Middle frontal gyrus (tissue), 1 donor: ENCODE results near the gene ITGB3.
"Not testable (repeated sequence)": the region's sequence is repeated elsewhere in the genome, so short reads cannot be mapped to it uniquely, and the experiment has no call there.

Source experiments
- DNase-seq: peaks from one replicate; pipeline ENCODE4 v3.0.0-alpha.2; 2015; ENCODE audit warnings: low spot score; ENCODE audit errors: extremely low spot score

ITGB3 gene

DNA sequence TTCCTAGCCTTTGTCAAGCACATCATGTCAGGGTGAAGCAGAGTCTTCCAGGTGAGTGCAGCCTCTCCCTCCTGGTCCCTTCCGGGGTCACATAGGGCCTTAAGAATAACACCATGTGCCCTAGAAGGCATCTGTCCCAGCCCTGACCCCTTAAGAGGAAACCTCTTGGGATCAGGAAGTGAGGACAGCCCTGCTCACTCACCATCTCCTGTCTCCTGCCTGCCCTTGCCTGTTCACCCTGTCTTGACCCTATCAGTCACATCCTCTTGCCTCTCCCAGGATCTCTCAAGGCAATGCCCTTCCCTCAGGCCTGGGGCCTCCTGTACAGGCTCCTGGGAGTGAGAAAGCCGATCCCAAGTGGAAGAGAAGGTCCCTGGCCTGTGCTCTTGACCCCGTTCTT is 30.6 kb upstream of the ITGB3 start:
- no peak for DNase-seq

GRCh38 chr17:47223460-47223859 is 30.2 kb upstream of the ITGB3 start:
- no peak for DNase-seq

GRCh38 chr17:47224077-47224476 is 29.6 kb upstream of the ITGB3 start:
- not testable (repeated sequence) for DNase-seq

GRCh38 chr17:47224966-47225365 is 28.7 kb upstream of the ITGB3 start:
- no peak for DNase-seq

DNA sequence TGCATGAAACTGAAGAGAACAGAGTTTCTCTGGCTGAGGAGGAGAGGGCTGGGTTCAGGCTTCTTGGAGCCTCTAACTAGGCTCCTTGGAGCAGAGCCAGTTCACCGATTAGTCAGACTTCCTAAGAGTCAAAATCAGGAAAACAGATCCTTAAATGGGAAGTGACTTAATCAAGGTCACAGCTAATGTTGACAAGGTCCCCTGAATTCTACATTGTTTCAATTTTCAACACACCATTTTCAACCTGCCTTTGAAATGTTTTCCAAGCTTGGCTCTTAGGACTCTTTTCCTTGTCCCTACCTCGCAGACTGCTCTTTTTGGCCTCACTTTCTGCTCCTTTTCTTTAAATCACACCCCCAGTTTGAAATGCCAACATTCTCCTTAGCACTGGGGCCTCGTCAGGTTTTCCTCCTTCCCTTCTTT is 28.2 kb upstream of the ITGB3 start:
- no peak for DNase-seq

DNA sequence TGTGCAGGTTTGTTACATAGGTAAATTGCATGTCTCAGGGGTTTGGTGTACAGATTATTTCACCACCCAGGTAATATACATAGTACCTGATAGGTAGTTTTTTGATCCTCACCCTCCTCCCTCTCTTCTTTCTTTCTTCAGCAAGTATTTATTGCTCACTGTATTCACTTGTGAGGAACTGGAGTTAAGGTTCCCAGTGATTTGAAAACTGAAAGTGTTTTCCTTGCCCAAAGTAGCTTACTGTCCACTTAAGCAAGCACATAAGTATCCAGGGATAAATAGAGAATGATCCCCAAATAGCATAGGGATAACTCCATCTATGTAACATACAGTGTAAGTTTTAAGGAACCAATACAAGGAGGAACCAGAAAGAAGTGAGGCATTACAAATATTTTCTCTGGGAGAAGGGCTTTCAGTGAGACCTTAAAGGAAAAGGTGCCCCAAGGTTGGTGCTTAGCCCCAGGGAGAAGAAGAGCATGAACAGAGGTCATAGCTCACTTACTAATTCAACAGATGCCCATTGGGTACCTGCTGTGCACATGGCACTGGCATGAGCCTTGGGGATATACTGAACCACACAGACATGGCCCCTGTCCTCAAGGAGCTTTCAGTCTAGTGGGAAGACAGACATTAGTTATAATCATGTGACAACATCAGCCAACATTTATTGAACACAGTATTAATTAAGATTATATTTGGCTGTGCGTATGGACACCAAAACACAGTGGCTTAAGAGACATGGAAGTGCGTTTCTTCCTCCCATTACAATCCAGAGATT is 27.5 kb upstream of the ITGB3 start:
- DNase-seq: no peak

DNA sequence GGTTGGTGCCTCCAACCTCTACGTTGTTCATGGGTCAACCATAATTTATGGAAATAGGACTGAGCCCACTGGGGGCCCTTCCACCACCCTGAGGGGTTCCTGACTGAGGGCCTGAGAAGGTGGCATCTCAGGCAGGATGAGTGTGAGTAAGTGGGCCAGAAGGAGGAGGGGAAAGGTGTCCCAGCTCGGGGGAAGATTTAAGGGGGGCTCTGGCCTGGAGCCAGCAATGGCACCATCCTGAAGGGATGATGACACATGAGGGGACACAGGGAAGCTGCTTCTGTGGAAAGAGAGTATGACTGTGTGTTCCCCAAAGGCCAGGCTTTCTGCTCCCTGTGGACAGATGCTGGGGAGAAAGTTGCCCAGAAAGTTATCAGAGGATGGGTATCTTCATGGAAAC is 25.8 kb upstream of the ITGB3 start:
- DNase-seq: no peak

DNA sequence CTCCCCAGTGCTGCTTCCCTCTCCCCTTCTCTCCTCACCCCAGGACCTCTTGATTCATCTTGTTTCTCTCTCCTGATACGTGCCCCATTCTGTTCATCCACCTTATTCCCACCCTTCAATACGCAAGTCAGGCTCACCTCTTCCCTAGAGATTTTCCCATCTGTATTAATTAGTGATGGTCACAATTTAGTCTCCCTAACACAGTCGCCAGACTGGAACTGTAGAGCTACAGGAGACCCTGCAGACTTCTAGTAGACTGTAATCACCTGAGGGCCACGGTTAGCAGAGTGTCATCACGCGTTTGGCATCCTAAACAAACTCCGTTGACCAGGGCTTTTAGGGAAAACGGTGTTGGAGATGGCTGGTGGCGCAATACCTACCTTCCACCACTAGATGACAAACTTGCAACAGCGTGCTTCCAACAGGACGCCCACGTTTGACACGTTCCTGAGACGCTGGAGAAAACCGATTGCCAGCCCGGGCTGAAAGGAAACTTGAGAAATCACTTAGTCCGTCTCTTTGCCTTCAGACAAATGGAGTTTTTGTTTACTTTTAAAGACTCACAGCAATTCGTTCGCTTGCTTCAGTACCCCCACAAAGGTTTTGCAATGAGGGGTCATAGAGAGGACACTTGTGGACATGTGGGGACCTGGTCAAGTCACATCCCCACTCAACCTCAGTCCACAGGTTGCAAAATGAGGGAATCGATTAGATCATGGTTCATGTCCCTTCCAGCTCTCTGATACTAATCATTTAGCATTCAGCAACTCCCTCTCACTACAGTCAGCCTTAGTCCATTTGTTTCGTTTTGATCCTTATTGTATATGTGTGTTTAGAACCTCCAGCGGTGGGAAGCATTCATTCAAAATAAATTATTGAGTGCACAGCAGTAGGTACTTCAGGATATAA is 23.8 kb upstream of the ITGB3 start:
- DNase-seq: peak; percentile 80

DNA sequence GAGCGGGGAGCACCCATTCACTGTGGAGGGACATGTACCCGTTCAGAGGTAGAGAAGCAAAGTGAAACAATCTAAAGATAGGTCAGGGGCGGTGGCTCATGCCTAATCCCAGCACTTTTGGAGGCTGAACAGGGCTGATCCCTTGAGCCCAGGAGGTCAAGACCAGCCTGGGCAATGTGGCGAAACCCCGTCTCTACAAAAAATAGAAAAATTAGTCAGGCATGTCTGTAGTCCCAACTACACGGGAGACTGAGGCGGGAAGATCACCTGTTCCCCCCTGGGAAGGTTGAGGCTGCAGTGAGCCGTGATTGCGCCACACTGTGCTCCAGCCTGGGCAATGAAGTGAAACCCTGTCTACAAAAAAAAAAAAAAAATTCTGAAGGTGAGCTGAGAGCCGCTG is 22.8 kb upstream of the ITGB3 start:
- DNase-seq: no peak

DNA sequence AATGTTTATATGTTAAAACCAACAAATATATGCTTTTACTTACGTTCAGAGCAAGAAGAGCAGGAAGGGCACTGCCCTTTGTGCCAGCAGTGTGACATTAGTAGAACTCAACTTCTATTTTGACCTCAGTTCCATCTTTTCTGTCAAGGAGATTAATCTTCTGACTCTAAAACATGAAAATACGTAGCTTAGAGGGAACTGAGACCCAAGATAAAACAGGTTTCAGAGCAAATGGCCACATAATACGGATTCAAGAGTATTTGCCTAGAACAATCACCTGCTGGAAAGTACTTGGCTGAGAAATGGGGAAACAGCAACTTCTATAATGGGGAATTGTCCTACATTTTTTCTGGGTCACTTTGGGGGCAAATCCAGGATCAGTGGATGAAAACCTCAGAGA is 22.3 kb upstream of the ITGB3 start:
- no peak for DNase-seq

- DNase-seq: no peak
These were observed 21.8 kb upstream of the ITGB3 start for GRCh38 chr17:47231866-47232265.

DNA sequence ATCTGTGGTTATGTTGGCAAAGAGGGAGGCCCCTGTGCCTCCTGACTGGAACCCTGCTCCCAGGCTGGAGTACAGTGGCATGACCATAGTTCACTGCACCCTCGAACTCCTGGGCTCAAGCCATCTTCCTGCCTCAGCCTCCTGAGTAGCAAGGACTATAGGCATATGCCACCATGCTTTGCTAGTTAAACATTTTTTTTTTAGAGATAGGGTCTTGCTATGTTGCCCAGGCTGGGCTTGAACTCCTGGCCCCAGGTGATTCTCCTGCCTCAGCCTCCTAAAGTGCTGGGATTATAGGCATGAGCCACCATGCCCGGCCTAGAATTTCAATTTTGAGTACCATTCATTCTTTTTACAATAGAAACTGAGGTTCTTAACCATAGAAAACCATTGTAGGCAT is 21.2 kb upstream of the ITGB3 start:
- DNase-seq: no peak

- DNase-seq: no peak
These were observed 18.1 kb upstream of the ITGB3 start for GRCh38 chr17:47235506-47235905.

DNA sequence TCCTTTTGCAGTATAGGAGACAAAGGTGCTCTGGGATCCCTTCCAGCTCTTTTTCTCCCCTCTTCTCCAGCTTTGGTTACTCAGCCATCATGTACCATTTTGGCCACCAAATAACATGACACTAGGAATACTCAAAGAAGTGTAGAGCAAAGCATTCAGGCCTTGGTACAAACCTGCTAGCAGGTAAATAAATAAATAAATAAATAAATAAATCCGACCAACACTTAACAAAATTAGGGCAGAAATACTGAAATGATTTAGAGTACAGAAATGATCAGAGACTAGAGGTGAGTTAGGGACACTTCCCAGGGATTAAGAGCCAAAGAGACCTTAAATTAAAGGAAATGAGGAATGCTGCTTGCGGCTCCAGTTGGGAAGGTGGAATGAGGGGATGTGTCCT is 17.7 kb upstream of the ITGB3 start:
- DNase-seq: no peak

DNA sequence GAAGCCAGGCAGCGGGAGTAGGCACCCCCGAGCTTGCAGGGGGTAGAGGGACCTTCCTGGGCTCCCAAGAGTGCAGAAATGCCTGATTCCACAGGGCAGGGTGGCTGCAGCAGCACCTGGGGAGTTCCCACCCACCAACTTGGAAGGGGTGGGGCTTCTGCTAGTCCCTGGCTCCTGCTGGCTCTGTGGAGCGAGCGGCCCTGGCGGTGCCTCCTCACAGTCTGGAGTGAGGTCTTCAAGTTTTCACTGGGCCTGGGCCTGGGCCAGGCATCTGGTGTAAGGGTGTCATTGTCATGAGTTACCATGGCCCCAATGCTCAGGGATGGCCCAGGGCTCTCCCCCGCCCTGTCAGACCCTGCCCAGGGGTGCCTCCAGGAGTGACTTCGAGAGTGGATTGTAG is 15.8 kb upstream of the ITGB3 start:
- DNase-seq: no peak

- DNase-seq: no peak
These were observed 15.2 kb upstream of the ITGB3 start for GRCh38 chr17:47238321-47239010.

- DNase-seq: no peak
These were observed 14.0 kb upstream of the ITGB3 start for GRCh38 chr17:47239619-47239966.

DNA sequence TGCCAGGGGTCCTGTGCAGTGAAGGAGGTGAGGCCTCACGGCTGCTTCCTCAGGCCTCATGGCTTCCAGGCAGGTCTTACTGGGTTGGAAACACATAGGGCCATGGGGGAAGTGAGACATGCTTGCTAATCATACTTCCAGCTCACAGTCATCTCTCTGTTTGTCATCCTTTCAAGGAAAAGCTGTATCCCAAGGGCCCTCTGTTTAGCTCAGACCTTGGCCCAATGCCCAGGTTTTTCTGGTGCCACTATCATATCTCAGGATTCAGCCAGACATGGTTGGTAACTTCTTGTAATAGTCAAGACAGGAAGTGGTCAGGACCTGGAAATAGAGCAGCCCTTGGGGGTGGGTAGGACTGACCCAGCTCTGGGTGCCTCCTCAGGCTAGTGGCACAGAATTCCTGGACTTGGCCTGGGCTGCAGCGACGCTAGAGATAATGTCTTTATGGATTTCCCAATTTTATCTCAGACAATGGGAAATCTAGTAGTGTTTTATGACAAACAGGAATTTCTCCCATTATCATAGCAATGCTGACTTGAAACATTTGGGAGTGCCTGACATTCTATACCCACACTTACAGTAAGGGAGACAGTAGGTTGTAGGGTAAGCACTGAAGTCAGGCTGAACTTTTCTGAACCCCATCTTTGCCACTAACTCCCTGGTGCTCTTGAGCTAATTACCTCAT is 13.5 kb upstream of the ITGB3 start:
- DNase-seq: no peak

DNA sequence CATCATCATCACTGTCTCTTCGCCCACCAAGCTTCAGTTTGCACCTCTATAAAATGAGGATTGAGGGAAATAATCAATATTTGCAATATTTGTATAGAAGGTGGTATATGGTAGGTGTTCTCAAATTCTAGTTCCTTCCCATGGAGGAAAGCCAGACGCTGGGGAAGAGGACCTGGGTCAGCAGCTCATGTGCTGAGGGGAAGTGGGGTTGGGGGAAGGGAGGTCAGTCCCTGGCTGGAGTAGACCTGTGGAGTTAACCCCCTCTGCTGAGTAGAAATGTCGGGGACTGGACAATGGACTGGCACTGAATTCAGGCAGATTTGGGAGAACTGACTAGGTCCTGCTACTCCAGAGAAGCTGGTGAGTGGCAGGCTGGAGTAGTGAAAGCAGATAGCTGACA is 12.8 kb upstream of the ITGB3 start:
- no peak for DNase-seq

DNA sequence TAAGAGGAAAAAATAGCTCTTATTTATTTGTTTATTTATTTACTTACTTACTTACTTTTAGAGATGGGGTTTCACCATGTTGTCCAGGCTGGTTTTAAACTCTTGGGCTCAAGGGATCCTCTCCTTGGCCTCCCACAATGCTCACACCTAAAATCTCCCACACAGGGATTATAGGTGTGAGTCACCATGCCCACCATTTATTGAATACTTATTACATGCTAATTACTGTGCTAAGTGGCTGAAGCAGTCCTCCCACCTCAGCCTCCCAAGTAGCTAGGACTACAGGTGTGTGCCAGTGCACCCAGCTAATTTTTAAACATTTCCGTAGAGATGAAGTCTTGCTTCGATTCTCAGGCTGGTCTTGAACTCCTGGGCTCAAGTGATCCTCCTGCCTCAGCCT is 11.0 kb upstream of the ITGB3 start:
- DNase-seq: no peak

- DNase-seq: no peak
These were observed 9.7 kb upstream of the ITGB3 start for GRCh38 chr17:47243737-47244598.
